H1 (cell line): ENCODE measurements around the gene PDLIM4. TPM values are rescaled to one million over a fixed set of nuclear protein-coding genes. Genes with fewer than 3 reads are reported as not detected.

ENCODE experiments used
- CTCF ChIA-PET: fragments of 300-600 bp; sonication (Branson Sonifier 250); formaldehyde crosslinking; loops from one replicate; lab custom pipeline; 2021; ENCODE audit not compliant: partially characterized antibody; lab: Charles Lee
- POLR2A ChIA-PET: fragments of 300-600 bp; sonication (Branson Sonifier 250); formaldehyde crosslinking; loops from one replicate; lab custom pipeline; 2021; ENCODE audit warnings: inconsistent platforms; ENCODE audit not compliant: partially characterized antibody; lab: Charles Lee
- DNase-seq, 2 experiments: peaks; one replicate each; pipeline versions ENCODE4 v3.0.0 to v3.0.0-alpha.2; 2010 to 2022; ENCODE audit warnings: low spot score in 2 of 2, low read depth in 1 of 2, mixed read lengths in 1 of 2
- FAIRE-seq: peaks from 2 replicates; lab custom pipeline; 2011; peaks lifted over from hg19 to GRCh38; lab: Jason Lieb, UNC
- H2AFZ ChIP-seq: 2 replicates; pipeline ENCODE4 v1.8.1; 2012; ENCODE audit warnings: low read length, inconsistent platforms
- H2AK5ac ChIP-seq: 2 replicates; pipeline ENCODE4 v1.6.1; 2013; ENCODE audit warnings: low read depth, low read length
- H2BK120ac ChIP-seq: replicated peaks from 2 replicates; pipeline ENCODE3; 2013; ENCODE audit warnings: low read depth, low read length, inconsistent platforms
- H2BK12ac ChIP-seq: 2 replicates; pipeline ENCODE4 v1.6.1; 2013; ENCODE audit warnings: low read depth, low read length
- H2BK15ac ChIP-seq: 2 replicates; pipeline ENCODE4 v1.6.1; 2013; ENCODE audit warnings: low read length
- H2BK20ac ChIP-seq: 2 replicates; pipeline ENCODE4 v1.6.1; 2013; ENCODE audit warnings: low read length
- H2BK5ac ChIP-seq: 2 replicates; pipeline ENCODE4 v1.6.1; 2013; ENCODE audit warnings: low read depth, low read length
- H3K14ac ChIP-seq: 2 replicates; pipeline ENCODE4 v1.6.1; 2013; ENCODE audit warnings: inconsistent platforms; ENCODE audit not compliant: insufficient read length
- H3K18ac ChIP-seq: 2 replicates; pipeline ENCODE4 v1.6.1; 2013; ENCODE audit warnings: low read length; ENCODE audit errors: extremely low read depth
- H3K23ac ChIP-seq: 2 replicates; pipeline ENCODE4 v1.6.1; 2013; ENCODE audit warnings: inconsistent platforms; ENCODE audit not compliant: insufficient read length
- H3K23me2 ChIP-seq: 2 replicates; pipeline ENCODE4 v1.6.1; 2013; ENCODE audit warnings: low read depth, low read length
- H3K27ac ChIP-seq: 2 replicates; pipeline ENCODE4 v1.6.1; 2011; ENCODE audit warnings: low read depth, low read length, inconsistent platforms
- H3K27me3 ChIP-seq, 4 experiments: replicated peaks in 1 of 4; 1 replicate in 1 of 4; 2 replicates in 3 of 4; pipeline versions ENCODE4 v1.6.1 to v1.8.1; 2011 to 2013; ENCODE audit warnings: low read length in 3 of 4, mild to moderate bottlenecking in 3 of 4, inconsistent platforms in 2 of 4, mixed read lengths in 2 of 4, moderate library complexity in 1 of 4; ENCODE audit not compliant: control insufficient read depth in 3 of 4, insufficient read depth in 3 of 4; ENCODE audit errors: extremely low read depth in 1 of 4
- H3K36me3 ChIP-seq, 4 experiments: 2 replicates each; pipeline versions ENCODE4 v1.6.1 to v1.8.1; 2011 to 2013; ENCODE audit warnings: mild to moderate bottlenecking in 4 of 4, low read length in 3 of 4, moderate library complexity in 2 of 4, control low read depth in 1 of 4, inconsistent platforms in 1 of 4; ENCODE audit not compliant: insufficient read depth in 4 of 4, control insufficient read depth in 2 of 4
- H3K4ac ChIP-seq: replicated peaks from 2 replicates; pipeline ENCODE3; 2013; ENCODE audit warnings: low read length, low read depth, mixed read lengths, inconsistent platforms; ENCODE audit not compliant: insufficient read length
- H3K4me1 ChIP-seq, 4 experiments: replicated peaks in 1 of 4; 1 replicate in 1 of 4; 2 replicates in 3 of 4; pipeline versions ENCODE4 v1.6.1 to v1.8.1; 2011 to 2013; ENCODE audit warnings: low read length in 3 of 4, inconsistent platforms in 2 of 4, mixed read lengths in 1 of 4; ENCODE audit not compliant: insufficient read depth in 4 of 4, control insufficient read depth in 3 of 4
- H3K4me2 ChIP-seq, 2 experiments: 2 replicates each; pipeline versions ENCODE4 v1.6.1 to v1.8.1; 2011 to 2013; ENCODE audit warnings: low read depth in 2 of 2, low read length in 2 of 2, control low read depth in 1 of 2, inconsistent platforms in 1 of 2, mild to moderate bottlenecking in 1 of 2; ENCODE audit not compliant: insufficient read depth in 1 of 2
- H3K4me3 ChIP-seq, 4 experiments: fragments of 200-600, 300-600 bp in 1 of 4; sonication (generic), shearing (Covaris generic), sonication (Bioruptor Twin) in 1 of 4; 2 replicates each; pipeline versions ENCODE4 v1.5.1 to v1.8.1; 2011 to 2016; ENCODE audit warnings: low read length in 4 of 4, low read depth in 3 of 4, control low read depth in 2 of 4, inconsistent platforms in 2 of 4, mild to moderate bottlenecking in 2 of 4, mixed read lengths in 1 of 4, moderate library complexity in 1 of 4; ENCODE audit not compliant: insufficient read depth in 2 of 4; ENCODE audit errors: extremely low read depth in 1 of 4
- H3K56ac ChIP-seq: replicated peaks from 2 replicates; pipeline ENCODE3; 2013; ENCODE audit warnings: low read depth, mild to moderate bottlenecking, mixed read lengths, low read length, inconsistent platforms; ENCODE audit not compliant: insufficient read length
- H3K79me1 ChIP-seq: 2 replicates; pipeline ENCODE4 v1.6.1; 2013; ENCODE audit warnings: low read depth, low read length, control low read depth
- H3K79me2 ChIP-seq, 2 experiments: 2 replicates each; pipeline versions ENCODE4 v1.6.1 to v1.8.1; 2012 to 2013; ENCODE audit warnings: low read length in 2 of 2, mild to moderate bottlenecking in 2 of 2, inconsistent platforms in 1 of 2; ENCODE audit not compliant: insufficient read depth in 2 of 2, control insufficient read depth in 1 of 2
- H3K9ac ChIP-seq, 4 experiments: replicated peaks in 1 of 4; 1 replicate in 1 of 4; 2 replicates in 3 of 4; pipeline versions ENCODE4 v1.6.1 to v1.8.1; 2011 to 2013; ENCODE audit warnings: low read depth in 3 of 4, low read length in 3 of 4, control low read depth in 2 of 4, mild to moderate bottlenecking in 2 of 4, moderate library complexity in 2 of 4, inconsistent platforms in 1 of 4; ENCODE audit errors: extremely low read depth in 1 of 4
- H3K9me3 ChIP-seq, 2 experiments: 2 replicates each; pipeline versions ENCODE4 v1.6.1 to v1.8.1; 2012 to 2013; ENCODE audit warnings: mild to moderate bottlenecking in 2 of 2, moderate library complexity in 2 of 2, control low read depth in 1 of 2, inconsistent platforms in 1 of 2, low read depth in 1 of 2, low read length in 1 of 2, mixed read lengths in 1 of 2; ENCODE audit not compliant: insufficient read depth in 2 of 2
- H4K20me1 ChIP-seq, 2 experiments: replicated peaks in 1 of 2; 2 replicates each; pipeline versions ENCODE3 to v1.8.1; 2011 to 2013; ENCODE audit warnings: inconsistent platforms in 2 of 2, low read length in 2 of 2, mild to moderate bottlenecking in 1 of 2; ENCODE audit not compliant: insufficient read depth in 2 of 2, control insufficient read depth in 1 of 2
- H4K5ac ChIP-seq: 2 replicates; pipeline ENCODE4 v1.6.1; 2013; ENCODE audit warnings: low read length, low read depth, mixed read lengths, inconsistent platforms; ENCODE audit not compliant: insufficient read length
- H4K8ac ChIP-seq: 2 replicates; pipeline ENCODE4 v1.8.0; 2013; ENCODE audit warnings: mild to moderate bottlenecking, moderate library complexity, low read length, inconsistent platforms; ENCODE audit not compliant: insufficient read depth; ENCODE audit errors: extremely low read depth
- H4K91ac ChIP-seq: replicated peaks from 2 replicates; pipeline ENCODE3; 2013; ENCODE audit warnings: low read length, mixed read lengths, inconsistent platforms; ENCODE audit not compliant: insufficient read length
- WGBS, 2 experiments: shearing (Covaris generic) in 1 of 2; methylation state at CpG; one replicate each; pipeline versions ENCODE4 v1.1.6 to v1.1.7; 2013 to 2015; ENCODE audit warnings: low lambda C conversion rate in 2 of 2, mixed read lengths in 2 of 2, inconsistent platforms in 1 of 2, low coverage in 1 of 2, missing lambda C conversion rate in 1 of 2; ENCODE audit not compliant: insufficient replicate concordance in 2 of 2, insufficient coverage in 1 of 2, insufficient read length in 1 of 2; ENCODE audit errors: extremely low coverage in 1 of 2, missing lambda C conversion rate in 1 of 2; 5-methylcytosine and 5-hydroxymethylcytosine counted together
- polyA plus RNA-seq, 7 experiments: library from polyadenylated mRNA; depleted of rRNA in 3 of 7; stranded (reverse) in 5 of 7; unstranded in 2 of 7; fragments of >200 nt in 5 of 7; fragments of 200-250 nt in 2 of 7; gene quantifications; 1 replicate in 5 of 7; 2 replicates in 1 of 7; 4 replicates in 1 of 7; pipeline versions ENCODE4 v1.2.1 to v1.2.3, GENCODE V29; 2011 to 2013; ENCODE audit warnings: missing spikeins in 2 of 7, mixed read lengths in 2 of 7
- total RNA-seq: library from RNA; stranded (reverse); fragmentation: NEBNext Ultra II Directional; extraction: Animal tissue kit (Norgen Biotek cat#: 25700); gene quantifications from 2 replicates; pipeline ENCODE4 v1.2.1, GENCODE V29; 2021

Gene PDLIM4
- total and polyA plus RNA-seq, 2 of the 8 experiments (the other 6 are each of a cell fraction or from before 2014, with no cell fraction given), result 10.7 to 29.1 TPM

- Histone ChIP-seq H3K79me2 (no peaks in the 10 kb centered on the region), H2AFZ (no peak overlapping the region), H3K27ac (no peak overlapping the region), H2BK12ac (no peak overlapping the region), H3K36me3 (no peaks in the 10 kb centered on the region; a peak in 1 of 8 replicates), H2BK15ac (no peak overlapping the region), H3K4me2 (no peak overlapping the region), H2AK5ac (no peak overlapping the region), H2BK5ac (no peak overlapping the region; the same call in 1 of the 2 replicates), H2BK120ac (no peak overlapping the region), H3K14ac (no peak overlapping the region), H3K23ac (no peak overlapping the region), H3K79me1 (no peaks in the 10 kb centered on the region), H3K23me2 (no peaks in the 10 kb centered on the region), H3K9ac (no peak overlapping the region), H3K4ac (no peak overlapping the region), H3K18ac (no peak overlapping the region), H2BK20ac (no peak overlapping the region), H3K4me1 (peaks cover 0 to 12% (median 5%) of the 10 kb centered on the region in 4 experiments; a peak in 5 of 7 replicates), H3K56ac (no peak overlapping the region), H4K91ac (no peak overlapping the region), H3K4me3 (no peak overlapping the region), H3K9me3 (no peaks in the 10 kb centered on the region), H3K27me3 (no peaks in the 10 kb centered on the region), H4K5ac (no peak overlapping the region), H4K20me1 (no peaks in the 10 kb centered on the region), H4K8ac (no peak overlapping the region)
- POLR2A ChIA-PET, result no interaction called here
- DNase-seq, result no peak
- CTCF ChIA-PET, result interaction anchor here (0.9 to 3.5 kb wide), 8 partner anchors 8 to 50 kb away, joined by 3 to 54 read pairs (median 8); partner anchors contain the start of gene SLC22A4
- FAIRE-seq, result no peak
- 92% methylated on average over 12 of the region's 14 CpGs; no CpG with 5 or more reads in 1 of the 2 experiments for WGBS, 2 experiments
Measured at GRCh38 chr5:132274050-132274792, 16.7 kb downstream of the PDLIM4 start.
